ENCODE measurements around the gene CACHD1.

The CACHD1 gene

GRCh38 chr1:64590316-64590715 is 120.4 kb downstream of the CACHD1 start:
- no peaks in the 10 kb centered on the region for H3K79me2 ChIP-seq (ENCODE audit: low read length)
- no peak overlapping the region for H3K4me3 ChIP-seq (ENCODE audit: low read length)
- H3K9ac ChIP-seq (ENCODE audit: low read length): no peak overlapping the region
- TF ChIP-seq CTCF (IDR thresholded peaks at IDR 0.05; ENCODE audit: low read depth, low read length) (no peak), EZH2phosphoT487 (IDR thresholded peaks at IDR 0.05; ENCODE audit: low read depth) (no peak)
- H2AFZ ChIP-seq (ENCODE audit: low read depth, low read length): no peak overlapping the region
- no peaks in the 10 kb centered on the region for H3K9me3 ChIP-seq (ENCODE audit: insufficient read depth, low read length)
- no peak overlapping the region for H3K27ac ChIP-seq (ENCODE audit: low read length)
- no peak overlapping the region for H3K4me2 ChIP-seq (ENCODE audit: low read length)
- H3K4me1 ChIP-seq (ENCODE audit: low read length): no peaks in the 10 kb centered on the region
- H3K27me3 ChIP-seq (ENCODE audit: low read depth, low read length): no peaks in the 10 kb centered on the region
- H4K20me1 ChIP-seq (ENCODE audit: insufficient read depth, low read length): no peaks in the 10 kb centered on the region
- H3K36me3 ChIP-seq (replicated peaks; ENCODE audit: low read depth, low read length): no peaks in the 10 kb centered on the region

GRCh38 chr1:64594446-64594845 is 124.5 kb downstream of the CACHD1 start:
- Histone ChIP-seq H3K9me3 (ENCODE audit: insufficient read depth, low read length) (no peaks in the 10 kb centered on the region), H3K4me1 (ENCODE audit: low read length) (no peaks in the 10 kb centered on the region), H3K4me3 (ENCODE audit: low read length) (no peak overlapping the region), H3K9ac (ENCODE audit: low read length) (no peak overlapping the region), H3K36me3 (replicated peaks; ENCODE audit: low read depth, low read length) (no peaks in the 10 kb centered on the region), H3K79me2 (ENCODE audit: low read length) (no peaks in the 10 kb centered on the region), H3K27me3 (ENCODE audit: low read depth, low read length) (no peaks in the 10 kb centered on the region), H3K27ac (ENCODE audit: low read length) (no peak overlapping the region), H3K4me2 (ENCODE audit: low read length) (no peak overlapping the region), H4K20me1 (ENCODE audit: insufficient read depth, low read length) (no peaks in the 10 kb centered on the region), H2AFZ (ENCODE audit: low read depth, low read length) (no peak overlapping the region)
- no peak for TF ChIP-seq CTCF (IDR thresholded peaks at IDR 0.05; ENCODE audit: low read depth, low read length)
- TF ChIP-seq EZH2phosphoT487 (IDR thresholded peaks at IDR 0.05; ENCODE audit: low read depth): no peak

- H4K20me1 ChIP-seq (ENCODE audit: insufficient read depth, low read length): no peaks in the 10 kb centered on the region
- H3K36me3 ChIP-seq (replicated peaks; ENCODE audit: low read depth, low read length): no peaks in the 10 kb centered on the region
- H3K4me1 ChIP-seq (ENCODE audit: low read length): no peaks in the 10 kb centered on the region
- no peak overlapping the region for H2AFZ ChIP-seq (ENCODE audit: low read depth, low read length)
- H3K4me3 ChIP-seq (ENCODE audit: low read length): no peak overlapping the region
- H3K4me2 ChIP-seq (ENCODE audit: low read length): no peak overlapping the region
- no peak for TF ChIP-seq CTCF (IDR thresholded peaks at IDR 0.05; ENCODE audit: low read depth, low read length)
- no peak for TF ChIP-seq EZH2phosphoT487 (IDR thresholded peaks at IDR 0.05; ENCODE audit: low read depth)
- H3K9me3 ChIP-seq (ENCODE audit: insufficient read depth, low read length): no peaks in the 10 kb centered on the region
- H3K9ac ChIP-seq (ENCODE audit: low read length): no peak overlapping the region
- H3K27me3 ChIP-seq (ENCODE audit: low read depth, low read length): no peaks in the 10 kb centered on the region
- H3K79me2 ChIP-seq (ENCODE audit: low read length): no peaks in the 10 kb centered on the region
- no peak overlapping the region for H3K27ac ChIP-seq (ENCODE audit: low read length)
These were observed 126.1 kb downstream of the CACHD1 start for GRCh38 chr1:64595871-64596515.

GRCh38 chr1:64597113-64597512 is 127.2 kb downstream of the CACHD1 start:
- Histone ChIP-seq H3K4me3 (ENCODE audit: low read length) (no peak overlapping the region), H3K36me3 (replicated peaks; ENCODE audit: low read depth, low read length) (no peaks in the 10 kb centered on the region), H3K27me3 (ENCODE audit: low read depth, low read length) (no peaks in the 10 kb centered on the region), H3K27ac (ENCODE audit: low read length) (no peak overlapping the region), H3K9me3 (ENCODE audit: insufficient read depth, low read length) (no peaks in the 10 kb centered on the region), H3K9ac (ENCODE audit: low read length) (no peak overlapping the region), H2AFZ (ENCODE audit: low read depth, low read length) (no peak overlapping the region), H3K4me1 (ENCODE audit: low read length) (no peaks in the 10 kb centered on the region), H3K79me2 (ENCODE audit: low read length) (no peaks in the 10 kb centered on the region), H4K20me1 (ENCODE audit: insufficient read depth, low read length) (no peaks in the 10 kb centered on the region), H3K4me2 (ENCODE audit: low read length) (no peak overlapping the region)
- TF ChIP-seq EZH2phosphoT487 (IDR thresholded peaks at IDR 0.05; ENCODE audit: low read depth) (no peak), CTCF (IDR thresholded peaks at IDR 0.05; ENCODE audit: low read depth, low read length) (no peak)
